ENCODE results near the gene SPATS2L. TPM values are rescaled to one million over a fixed set of nuclear protein-coding genes. Genes with fewer than 3 reads are reported as not detected.
A peak's percentile ranks its signal among the peaks of the same experiment; 100 is the strongest.

Gene SPATS2L
- total RNA-seq, 1 experiment from 2014 or later: 47.3 TPM

GRCh38 chr2:200324362-200324761 is 17.9 kb downstream of the SPATS2L start:
- Mint-ChIP-seq H3K27ac (peak overlapping the region in 1 of 3 experiments; percentile 0; a peak in 1 of 7 replicates), H3K36me3 (ENCODE audit: insufficient read depth in 1 of 3, low read depth in 3 of 3) (no peaks in the 10 kb centered on the region)

More at GRCh38 chr2:200324362-200324761, 17.9 kb downstream of the SPATS2L start:
- Histone ChIP-seq H3K27ac (ENCODE audit: insufficient read length, low read depth, low read length) (peak overlapping the region; percentile 25), H2AK5ac (ENCODE audit: insufficient read length, low read length) (no peak overlapping the region), H3K9ac (ENCODE audit: extremely low read depth, insufficient read length, low read length) (no peak overlapping the region), H2BK12ac (ENCODE audit: insufficient read length, low read depth, low read length) (no peak overlapping the region), H2BK120ac (ENCODE audit: low read depth, low read length, poor library complexity, severe bottlenecking) (no peak overlapping the region), H3K4me2 (ENCODE audit: insufficient read depth, insufficient read length, low read length) (peak overlapping the region; percentile 32), H3K27me3 (ENCODE audit: insufficient read depth, low read length) (no peaks in the 10 kb centered on the region), H4K91ac (ENCODE audit: insufficient read length, low read depth, low read length) (no peak overlapping the region), H3K9me3 (ENCODE audit: control insufficient read depth, low read depth, low read length) (no peaks in the 10 kb centered on the region), H4K5ac (ENCODE audit: insufficient read length, low read depth, low read length) (no peak overlapping the region), H3K4me1 (ENCODE audit: insufficient read depth, low read length) (peaks cover 22% of the 10 kb centered on the region; the same call in 1 of the 2 replicates), H2AFZ (ENCODE audit: low read length) (no peak overlapping the region), H3T11ph (ENCODE audit: low read length) (no peak overlapping the region), H3K4ac (ENCODE audit: low read depth, low read length) (no peak overlapping the region), H4K20me1 (ENCODE audit: control insufficient read depth, insufficient read depth, insufficient read length) (no peaks in the 10 kb centered on the region), H3K23ac (ENCODE audit: insufficient read length, low read depth, low read length) (no peak overlapping the region), H2BK5ac (ENCODE audit: insufficient read length, low read length) (no peak overlapping the region), H3K56ac (ENCODE audit: insufficient read length, low read depth, low read length) (no peak overlapping the region), H3K79me2 (ENCODE audit: insufficient read depth, low read length) (peaks cover 67% of the 10 kb centered on the region), H3K18ac (ENCODE audit: insufficient read length, low read depth, low read length) (no peak overlapping the region), H2BK15ac (ENCODE audit: low read depth, low read length) (no peak overlapping the region), H2BK20ac (ENCODE audit: low read depth, low read length, poor library complexity, severe bottlenecking) (no peak overlapping the region), H3K79me1 (ENCODE audit: insufficient read depth, low read depth, low read length, poor library complexity, severe bottlenecking) (peaks cover 2% of the 10 kb centered on the region), H3K23me2 (ENCODE audit: insufficient read length, low read depth, low read length, poor library complexity, severe bottlenecking) (no peaks in the 10 kb centered on the region), H3K14ac (ENCODE audit: insufficient read depth, low read length) (no peak overlapping the region), H4K8ac (replicated peaks; ENCODE audit: insufficient read length, low read depth, low read length) (no peak overlapping the region)
- TF ChIP-seq CTCF (conservative IDR thresholded peaks at IDR 0.05): no peak
- no peak overlapping the region for H3K4me3 Mint-ChIP-seq
- DNase-seq: no peak
- no peaks in the 10 kb centered on the region for H3K27me3 Mint-ChIP-seq (ENCODE audit: low read depth)
- peaks cover 41 to 49% of the 10 kb centered on the region in 2 experiments for H3K4me1 Mint-ChIP-seq
- no peaks in the 10 kb centered on the region for H3K9me3 Mint-ChIP-seq
- WGBS (ENCODE audit: extremely low coverage, insufficient read length, low lambda C conversion rate): no CpG with 5 or more reads among the region's 1 CpG
